ENCODE results near the gene MYOCOS. TPM values are rescaled to one million over a fixed set of nuclear protein-coding genes. Genes with fewer than 3 reads are reported as not detected.
"Not testable (repeated sequence)": the region's sequence is repeated elsewhere in the genome, so short reads cannot be mapped to it uniquely, and the experiment has no call there.

The MYOCOS gene
- polyA plus RNA-seq, 2 of the 4 experiments (the other 2 are of a cell fraction) = not detected

DNA sequence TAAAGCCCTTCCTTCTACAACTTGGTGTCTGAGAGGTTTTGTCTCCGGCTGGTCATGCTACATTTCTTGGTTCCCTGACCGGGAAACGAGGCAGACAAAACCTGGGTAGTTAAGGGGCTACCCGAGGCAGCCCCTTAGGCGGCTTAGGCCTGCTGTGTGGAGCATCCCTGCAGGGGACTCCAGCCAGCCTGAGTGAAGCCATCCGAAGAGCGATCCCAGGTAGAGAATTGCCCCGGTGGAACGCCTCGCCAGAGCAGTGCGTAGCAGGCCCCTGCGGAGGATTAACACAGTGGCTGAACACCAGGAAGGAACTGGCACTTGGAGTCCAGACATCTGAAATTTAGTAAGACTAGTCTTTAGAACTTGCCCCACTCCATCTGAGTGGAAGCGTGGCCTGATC is 21.2 kb upstream of the MYOCOS start:
- no peak for DNase-seq (ENCODE audit: low read depth in 1 of 2, low spot score in 1 of 2)
- CTCF ChIA-PET = no interaction called here
- TF ChIP-seq SMC3 (IDR thresholded peaks at IDR 0.05) (no peak), CHD4 (IDR thresholded peaks at IDR 0.05; ENCODE audit: borderline replicate concordance) (no peak), JUNB (IDR thresholded peaks at IDR 0.05) (no peak), BHLHE40 (IDR thresholded peaks at IDR 0.05; ENCODE audit: low read depth, low read length) (no peak), HMGXB4 (CRISPR knock-in tag; IDR thresholded peaks at IDR 0.05; ENCODE audit: borderline replicate concordance) (no peak), HDAC2 (IDR thresholded peaks at IDR 0.05) (no peak), HOXB5 (CRISPR knock-in tag; IDR thresholded peaks at IDR 0.05) (no peak), ZFP36 (IDR thresholded peaks at IDR 0.05; ENCODE audit: borderline replicate concordance, partially characterized antibody) (no peak), ESRRA (IDR thresholded peaks at IDR 0.05; ENCODE audit: borderline replicate concordance, low read length) (no peak), NFE2L2 (conservative IDR thresholded peaks at IDR 0.05; ENCODE audit: low read length) (no peak)
- TF ChIP-seq, protein P1, sequence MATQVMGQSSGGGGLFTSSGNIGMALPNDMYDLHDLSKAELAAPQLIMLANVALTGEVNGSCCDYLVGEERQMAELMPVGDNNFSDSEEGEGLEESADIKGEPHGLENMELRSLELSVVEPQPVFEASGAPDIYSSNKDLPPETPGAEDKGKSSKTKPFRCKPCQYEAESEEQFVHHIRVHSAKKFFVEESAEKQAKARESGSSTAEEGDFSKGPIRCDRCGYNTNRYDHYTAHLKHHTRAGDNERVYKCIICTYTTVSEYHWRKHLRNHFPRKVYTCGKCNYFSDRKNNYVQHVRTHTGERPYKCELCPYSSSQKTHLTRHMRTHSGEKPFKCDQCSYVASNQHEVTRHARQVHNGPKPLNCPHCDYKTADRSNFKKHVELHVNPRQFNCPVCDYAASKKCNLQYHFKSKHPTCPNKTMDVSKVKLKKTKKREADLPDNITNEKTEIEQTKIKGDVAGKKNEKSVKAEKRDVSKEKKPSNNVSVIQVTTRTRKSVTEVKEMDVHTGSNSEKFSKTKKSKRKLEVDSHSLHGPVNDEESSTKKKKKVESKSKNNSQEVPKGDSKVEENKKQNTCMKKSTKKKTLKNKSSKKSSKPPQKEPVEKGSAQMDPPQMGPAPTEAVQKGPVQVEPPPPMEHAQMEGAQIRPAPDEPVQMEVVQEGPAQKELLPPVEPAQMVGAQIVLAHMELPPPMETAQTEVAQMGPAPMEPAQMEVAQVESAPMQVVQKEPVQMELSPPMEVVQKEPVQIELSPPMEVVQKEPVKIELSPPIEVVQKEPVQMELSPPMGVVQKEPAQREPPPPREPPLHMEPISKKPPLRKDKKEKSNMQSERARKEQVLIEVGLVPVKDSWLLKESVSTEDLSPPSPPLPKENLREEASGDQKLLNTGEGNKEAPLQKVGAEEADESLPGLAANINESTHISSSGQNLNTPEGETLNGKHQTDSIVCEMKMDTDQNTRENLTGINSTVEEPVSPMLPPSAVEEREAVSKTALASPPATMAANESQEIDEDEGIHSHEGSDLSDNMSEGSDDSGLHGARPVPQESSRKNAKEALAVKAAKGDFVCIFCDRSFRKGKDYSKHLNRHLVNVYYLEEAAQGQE (IDR thresholded peaks at IDR 0.05) = no peak
- 86% methylated on average over 10 of the region's 13 CpGs for WGBS (ENCODE audit: missing lambda C conversion rate)
- Histone ChIP-seq H3K27ac (no peak overlapping the region), H3K4me3 (no peak overlapping the region), H3K9me3 (no peaks in the 10 kb centered on the region), H3K4me2 (no peak overlapping the region), H3K4me1 (no peaks in the 10 kb centered on the region)
- POLR2A ChIA-PET = no interaction called here
- no peak for FAIRE-seq
- ATAC-seq = peak in 1 of 2 experiments; percentile 54; a peak in 2 of 6 replicates

- H3K9me3 ChIP-seq; H3K4me1 ChIP-seq; POLR2A ChIA-PET; FAIRE-seq; DNase-seq (ENCODE audit: low read depth in 1 of 2, low spot score in 1 of 2); H3K27ac ChIP-seq; H3K4me2 ChIP-seq; CTCF ChIA-PET; H3K4me3 ChIP-seq; ATAC-seq: not testable (repeated sequence)
- WGBS (ENCODE audit: missing lambda C conversion rate) = 93% methylated on average over 6 of the region's 6 CpGs
Measured at GRCh38 chr1:171603042-171603441, 19.0 kb upstream of the MYOCOS start.

- 76% methylated on average over 10 of the region's 10 CpGs for WGBS (ENCODE audit: missing lambda C conversion rate)
- ChIA-PET POLR2A (no interaction called here), CTCF (interaction anchor here (0.6 to 1.6 kb wide), 2 partner anchors 14 to 38 kb away, joined by 3 read pairs; no protein-coding TSS in a partner anchor)
- ATAC-seq = no peak
- TF ChIP-seq EHF (CRISPR knock-in tag; IDR thresholded peaks at IDR 0.05) (no peak), RCOR1 (IDR thresholded peaks at IDR 0.05; ENCODE audit: low read depth, low read length) (no peak), NR3C1 (IDR thresholded peaks at IDR 0.05) (no peak), CHD2 (IDR thresholded peaks at IDR 0.05; ENCODE audit: low read length, partially characterized antibody) (no peak), HOXA7 (CRISPR knock-in tag; IDR thresholded peaks at IDR 0.05) (no peak), TP53 (CRISPR knock-in tag; IDR thresholded peaks at IDR 0.05) (no peak)
- TF ChIP-seq, protein P2, sequence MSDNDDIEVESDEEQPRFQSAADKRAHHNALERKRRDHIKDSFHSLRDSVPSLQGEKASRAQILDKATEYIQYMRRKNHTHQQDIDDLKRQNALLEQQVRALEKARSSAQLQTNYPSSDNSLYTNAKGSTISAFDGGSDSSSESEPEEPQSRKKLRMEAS (IDR thresholded peaks at IDR 0.05) = no peak
- TF ChIP-seq, protein P3, sequence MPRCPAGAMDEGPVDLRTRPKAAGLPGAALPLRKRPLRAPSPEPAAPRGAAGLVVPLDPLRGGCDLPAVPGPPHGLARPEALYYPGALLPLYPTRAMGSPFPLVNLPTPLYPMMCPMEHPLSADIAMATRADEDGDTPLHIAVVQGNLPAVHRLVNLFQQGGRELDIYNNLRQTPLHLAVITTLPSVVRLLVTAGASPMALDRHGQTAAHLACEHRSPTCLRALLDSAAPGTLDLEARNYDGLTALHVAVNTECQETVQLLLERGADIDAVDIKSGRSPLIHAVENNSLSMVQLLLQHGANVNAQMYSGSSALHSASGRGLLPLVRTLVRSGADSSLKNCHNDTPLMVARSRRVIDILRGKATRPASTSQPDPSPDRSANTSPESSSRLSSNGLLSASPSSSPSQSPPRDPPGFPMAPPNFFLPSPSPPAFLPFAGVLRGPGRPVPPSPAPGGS (IDR thresholded peaks at IDR 0.05) = no peak
- no peak overlapping the region for H3K4me3 ChIP-seq
- no peaks in the 10 kb centered on the region for H3K4me1 ChIP-seq
- no peak for DNase-seq (ENCODE audit: low read depth in 1 of 2, low spot score in 1 of 2)
- no peak overlapping the region for H3K4me2 ChIP-seq
- no peak overlapping the region for H3K27ac ChIP-seq
- H3K9me3 ChIP-seq = no peaks in the 10 kb centered on the region
- FAIRE-seq = no peak
Measured at GRCh38 chr1:171606402-171606941, 15.6 kb upstream of the MYOCOS start.

Measured in A549 (cell line).